Trophoblast cell (in vitro differentiated cells and primary cell): ENCODE measurements around the gene UBAC2.

Experiments used
- DNase-seq, 2 donors: peaks; one replicate each; pipeline ENCODE4 v3.0.0-alpha.2; 2016
- H2AFZ ChIP-seq: 2 replicates; pipeline ENCODE4 v1.6.1; 2013; ENCODE audit warnings: low read length, moderate library complexity, mild to moderate bottlenecking; ENCODE audit not compliant: insufficient read depth, poor library complexity
- H2AK5ac ChIP-seq: 2 replicates; pipeline ENCODE4 v1.6.1; 2013; ENCODE audit warnings: mild to moderate bottlenecking, low read length
- H2BK120ac ChIP-seq: 2 replicates; pipeline ENCODE4 v1.6.1; 2013; ENCODE audit warnings: low read length, mild to moderate bottlenecking, moderate library complexity; ENCODE audit not compliant: insufficient read depth, poor library complexity
- H2BK12ac ChIP-seq: 2 replicates; pipeline ENCODE4 v1.6.1; 2013; ENCODE audit warnings: mild to moderate bottlenecking, low read length, moderate library complexity
- H2BK5ac ChIP-seq: 2 replicates; pipeline ENCODE4 v1.6.1; 2013; ENCODE audit warnings: low read length, low read depth, moderate library complexity, mild to moderate bottlenecking; ENCODE audit not compliant: poor library complexity
- H3K14ac ChIP-seq: 2 replicates; pipeline ENCODE4 v1.6.1; 2013; ENCODE audit warnings: mild to moderate bottlenecking, low read length
- H3K18ac ChIP-seq: 2 replicates; pipeline ENCODE4 v1.6.1; 2013; ENCODE audit warnings: mild to moderate bottlenecking, low read length
- H3K23ac ChIP-seq: 2 replicates; pipeline ENCODE4 v1.6.1; 2013; ENCODE audit warnings: low read length
- H3K27ac ChIP-seq: 2 replicates; pipeline ENCODE4 v1.5.1; 2013; ENCODE audit warnings: low read depth, mild to moderate bottlenecking, inconsistent platforms, low read length, moderate library complexity
- H3K27me3 ChIP-seq: 2 replicates; pipeline ENCODE4 v1.6.1; 2013; ENCODE audit warnings: inconsistent platforms, mild to moderate bottlenecking, low read length, moderate library complexity; ENCODE audit not compliant: insufficient read depth
- H3K36me3 ChIP-seq, 2 experiments: 1 replicate in 1 of 2; 2 replicates in 1 of 2; pipeline ENCODE4 v1.6.1; 2013; ENCODE audit warnings: low read length in 2 of 2, mild to moderate bottlenecking in 2 of 2, moderate library complexity in 1 of 2; ENCODE audit not compliant: insufficient read depth in 2 of 2, control insufficient read depth in 1 of 2
- H3K4ac ChIP-seq: 2 replicates; pipeline ENCODE4 v1.6.1; 2013; ENCODE audit warnings: low read depth, mild to moderate bottlenecking, low read length, moderate library complexity
- H3K4me1 ChIP-seq, 2 experiments: 1 replicate in 1 of 2; 2 replicates in 1 of 2; pipeline ENCODE4 v1.6.1; 2013; ENCODE audit warnings: low read length in 2 of 2, mild to moderate bottlenecking in 2 of 2, moderate library complexity in 1 of 2; ENCODE audit not compliant: insufficient read depth in 2 of 2, control insufficient read depth in 1 of 2
- H3K4me2 ChIP-seq: 2 replicates; pipeline ENCODE4 v1.6.1; 2013; ENCODE audit warnings: inconsistent platforms, mild to moderate bottlenecking, low read length, moderate library complexity
- H3K4me3 ChIP-seq: 2 replicates; pipeline ENCODE4 v1.5.1; 2013; ENCODE audit warnings: mild to moderate bottlenecking, low read depth, low read length, inconsistent platforms
- H3K79me1 ChIP-seq: one replicate; pipeline ENCODE4 v1.6.1; 2013; ENCODE audit warnings: low read length
- H3K79me2 ChIP-seq: 2 replicates; pipeline ENCODE4 v1.6.1; 2013; ENCODE audit warnings: low read length, mild to moderate bottlenecking; ENCODE audit not compliant: control insufficient read depth, insufficient read depth, poor library complexity
- H3K9ac ChIP-seq: 2 replicates; pipeline ENCODE4 v1.6.1; 2013; ENCODE audit warnings: mild to moderate bottlenecking, low read length
- H3K9me3 ChIP-seq: 2 replicates; pipeline ENCODE4 v1.6.1; 2013; ENCODE audit warnings: low read depth, mild to moderate bottlenecking, control low read depth, inconsistent platforms, low read length; ENCODE audit not compliant: insufficient read depth
- H4K12ac ChIP-seq: 2 replicates; pipeline ENCODE4 v1.6.1; 2013; ENCODE audit warnings: low read depth, mild to moderate bottlenecking, low read length, moderate library complexity
- H4K8ac ChIP-seq: 2 replicates; pipeline ENCODE4 v1.6.1; 2013; ENCODE audit warnings: low read depth, mild to moderate bottlenecking, low read length, moderate library complexity
- H4K91ac ChIP-seq: one replicate; pipeline ENCODE4 v1.6.1; 2013; ENCODE audit warnings: low read depth, mild to moderate bottlenecking, low read length, moderate library complexity
- WGBS: extraction: QIAGEN DNeasy Blood & Tissue Kit; methylation state at CpG from one replicate; pipeline ENCODE4 v1.1.7; 2013; ENCODE audit warnings: missing lambda C conversion rate; ENCODE audit not compliant: insufficient read length, insufficient coverage; ENCODE audit errors: extremely low coverage; 5-methylcytosine and 5-hydroxymethylcytosine counted together

The UBAC2 gene

DNA sequence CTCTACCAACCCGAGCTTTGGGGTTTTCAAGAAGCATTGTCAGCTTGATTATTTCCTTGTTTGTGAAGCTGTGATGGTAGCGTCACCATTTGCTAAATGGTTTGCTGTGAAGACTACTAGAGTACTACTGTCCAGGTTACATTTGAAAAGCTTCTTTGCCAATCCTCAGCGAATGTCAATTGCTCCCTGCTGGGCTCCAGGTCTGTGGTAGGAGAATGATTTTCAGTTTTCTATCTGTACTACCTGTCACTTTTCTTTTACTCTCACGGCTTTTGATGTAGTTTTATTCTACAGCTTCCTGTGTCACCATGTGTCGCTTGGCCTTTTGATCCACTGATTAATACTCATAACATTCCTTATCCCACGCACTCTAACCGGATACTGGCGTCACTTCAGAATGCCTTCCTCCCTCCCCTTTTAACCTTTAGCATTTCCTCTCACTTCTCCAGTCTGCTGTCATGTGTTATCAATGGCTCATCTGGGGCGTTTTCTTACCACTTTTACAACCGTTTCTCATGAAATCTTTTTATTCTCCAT lies 114.1 kb downstream of the UBAC2 start:
- no peak overlapping the region for H3K14ac ChIP-seq
- H4K8ac ChIP-seq: no peak overlapping the region
- no peaks in the 10 kb centered on the region for H3K4me1 ChIP-seq
- no peak overlapping the region for H3K4me3 ChIP-seq
- peak in 1 of 2 donors; percentile 12 for DNase-seq
- no peak overlapping the region for H2BK12ac ChIP-seq
- H3K9ac ChIP-seq: no peak overlapping the region
- no peak overlapping the region for H3K4me2 ChIP-seq
- no peak overlapping the region for H3K4ac ChIP-seq
- H2BK5ac ChIP-seq: no peak overlapping the region
- H3K27me3 ChIP-seq: no peaks in the 10 kb centered on the region
- H4K12ac ChIP-seq: no peak overlapping the region
- no peak overlapping the region for H2BK120ac ChIP-seq
- H2AK5ac ChIP-seq: no peak overlapping the region
- WGBS: 100% methylated on average over 4 of the region's 10 CpGs
- no peak overlapping the region for H4K91ac ChIP-seq
- peaks cover 2 to 4% of the 10 kb centered on the region in 2 experiments for H3K36me3 ChIP-seq
- H3K18ac ChIP-seq: no peak overlapping the region
- H3K23ac ChIP-seq: no peak overlapping the region
- H3K79me1 ChIP-seq: no peaks in the 10 kb centered on the region
- no peak overlapping the region for H2AFZ ChIP-seq
- H3K27ac ChIP-seq: no peak overlapping the region
- H3K79me2 ChIP-seq: no peaks in the 10 kb centered on the region
- H3K9me3 ChIP-seq: no peaks in the 10 kb centered on the region

DNA sequence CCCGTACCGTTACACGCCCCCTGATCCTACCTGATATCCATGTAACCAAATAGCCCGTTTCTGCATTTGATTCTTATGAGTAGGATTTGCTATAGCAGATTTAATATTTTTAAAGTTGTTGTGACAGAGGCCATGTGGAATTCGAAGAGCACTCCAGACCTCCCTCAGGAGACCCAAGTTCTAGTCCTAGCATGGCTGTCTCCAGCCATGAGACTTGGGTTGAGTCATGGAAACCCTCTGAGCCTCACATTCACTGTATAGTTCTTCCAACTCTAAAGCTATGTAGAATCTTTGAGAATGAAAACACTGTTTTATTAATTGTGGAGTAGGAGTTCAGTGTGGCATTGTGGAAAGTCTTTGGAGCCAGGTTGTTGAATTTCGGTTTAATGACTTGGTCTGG lies 114.5 kb downstream of the UBAC2 start:
- Histone ChIP-seq H2BK120ac (no peak overlapping the region), H4K12ac (no peak overlapping the region), H3K4ac (no peak overlapping the region), H3K27me3 (no peaks in the 10 kb centered on the region), H3K4me2 (no peak overlapping the region), H3K79me2 (no peaks in the 10 kb centered on the region), H2AK5ac (no peak overlapping the region), H4K91ac (no peak overlapping the region), H3K27ac (no peak overlapping the region), H3K79me1 (no peaks in the 10 kb centered on the region), H2BK12ac (no peak overlapping the region), H3K18ac (no peak overlapping the region), H2BK5ac (no peak overlapping the region), H4K8ac (no peak overlapping the region), H3K4me3 (no peak overlapping the region), H3K36me3 (peaks cover 2 to 4% of the 10 kb centered on the region in 2 experiments), H3K14ac (no peak overlapping the region), H3K23ac (no peak overlapping the region), H2AFZ (no peak overlapping the region), H3K9me3 (no peaks in the 10 kb centered on the region), H3K9ac (no peak overlapping the region), H3K4me1 (no peaks in the 10 kb centered on the region)
- no peak for DNase-seq
- 100% methylated on average over 3 of the region's 6 CpGs for WGBS

DNA sequence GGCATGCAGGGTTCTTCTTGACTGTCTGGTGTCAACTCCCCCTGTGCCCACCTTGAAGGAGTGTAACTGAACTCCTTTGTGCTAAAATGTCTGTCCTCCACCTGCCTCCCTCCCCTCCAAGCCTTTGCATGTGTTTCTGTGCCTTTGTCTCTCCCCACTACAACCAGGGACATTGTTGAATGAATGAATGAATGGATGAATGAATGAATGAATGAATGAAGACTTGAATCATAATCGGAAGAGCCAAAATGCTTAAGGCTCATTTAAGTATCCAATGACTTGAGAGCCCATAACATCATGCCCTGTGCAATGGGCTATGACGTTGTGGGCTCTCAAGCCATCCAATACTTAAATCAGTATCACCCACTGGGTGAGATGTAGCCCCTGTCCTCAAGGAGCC lies 115.6 kb downstream of the UBAC2 start:
- Histone ChIP-seq H2AFZ (no peak overlapping the region), H3K4me2 (no peak overlapping the region), H3K27ac (no peak overlapping the region), H3K18ac (no peak overlapping the region), H3K9ac (no peak overlapping the region), H4K91ac (no peak overlapping the region), H3K79me2 (no peaks in the 10 kb centered on the region), H4K12ac (no peak overlapping the region), H3K4me3 (no peak overlapping the region), H2BK120ac (no peak overlapping the region), H3K23ac (no peak overlapping the region), H4K8ac (no peak overlapping the region), H2BK12ac (no peak overlapping the region), H3K4me1 (no peaks in the 10 kb centered on the region), H3K36me3 (peaks cover 2 to 4% of the 10 kb centered on the region in 2 experiments), H3K9me3 (no peaks in the 10 kb centered on the region), H3K79me1 (no peaks in the 10 kb centered on the region), H3K14ac (no peak overlapping the region), H3K27me3 (no peaks in the 10 kb centered on the region), H2BK5ac (no peak overlapping the region), H3K4ac (no peak overlapping the region), H2AK5ac (no peak overlapping the region)
- no CpG with 5 or more reads among the region's 2 CpGs for WGBS
- no peak for DNase-seq

DNA sequence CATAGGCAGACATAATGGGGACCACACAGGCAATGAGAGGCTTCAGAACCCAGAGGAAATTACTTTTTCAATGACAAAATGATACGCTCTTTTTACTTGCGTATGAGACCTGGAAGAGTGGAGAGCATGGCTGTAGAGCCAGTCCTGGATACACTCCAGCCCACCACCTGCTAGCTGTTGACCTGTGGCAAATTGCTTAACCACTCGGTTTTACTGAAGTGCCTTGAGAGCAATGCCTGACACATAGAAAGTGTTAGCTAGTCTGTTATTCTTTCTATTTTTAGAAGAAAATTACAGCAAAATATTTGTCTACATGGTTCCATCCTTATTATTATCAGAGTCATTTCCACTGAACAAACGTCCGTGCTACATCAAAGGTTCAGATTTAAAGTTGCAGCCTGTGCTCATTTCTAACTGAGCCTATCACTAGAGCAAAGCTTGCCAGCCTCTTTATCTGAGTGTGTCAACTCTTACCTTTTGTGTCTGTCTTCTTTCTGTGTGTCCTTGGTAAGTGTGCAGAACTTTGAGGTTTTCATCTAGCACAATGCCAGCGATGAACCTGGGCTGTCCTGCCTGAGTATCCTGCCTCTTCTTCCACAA lies 116.1 kb downstream of the UBAC2 start:
- Histone ChIP-seq H4K12ac (no peak overlapping the region), H2AFZ (no peak overlapping the region), H3K4me1 (no peaks in the 10 kb centered on the region), H3K18ac (no peak overlapping the region), H3K23ac (no peak overlapping the region), H2AK5ac (no peak overlapping the region), H3K4me2 (no peak overlapping the region), H3K14ac (no peak overlapping the region), H4K91ac (no peak overlapping the region), H3K36me3 (peaks cover 2 to 4% of the 10 kb centered on the region in 2 experiments), H3K79me1 (no peaks in the 10 kb centered on the region), H3K27me3 (no peaks in the 10 kb centered on the region), H3K27ac (no peak overlapping the region), H2BK5ac (no peak overlapping the region), H3K79me2 (no peaks in the 10 kb centered on the region), H4K8ac (no peak overlapping the region), H2BK12ac (no peak overlapping the region), H3K4me3 (no peak overlapping the region), H2BK120ac (no peak overlapping the region), H3K4ac (no peak overlapping the region), H3K9ac (no peak overlapping the region), H3K9me3 (no peaks in the 10 kb centered on the region)
- DNase-seq: no peak
- no CpG with 5 or more reads among the region's 6 CpGs for WGBS
